ENCODE results near the gene NOL4L.

DNA sequence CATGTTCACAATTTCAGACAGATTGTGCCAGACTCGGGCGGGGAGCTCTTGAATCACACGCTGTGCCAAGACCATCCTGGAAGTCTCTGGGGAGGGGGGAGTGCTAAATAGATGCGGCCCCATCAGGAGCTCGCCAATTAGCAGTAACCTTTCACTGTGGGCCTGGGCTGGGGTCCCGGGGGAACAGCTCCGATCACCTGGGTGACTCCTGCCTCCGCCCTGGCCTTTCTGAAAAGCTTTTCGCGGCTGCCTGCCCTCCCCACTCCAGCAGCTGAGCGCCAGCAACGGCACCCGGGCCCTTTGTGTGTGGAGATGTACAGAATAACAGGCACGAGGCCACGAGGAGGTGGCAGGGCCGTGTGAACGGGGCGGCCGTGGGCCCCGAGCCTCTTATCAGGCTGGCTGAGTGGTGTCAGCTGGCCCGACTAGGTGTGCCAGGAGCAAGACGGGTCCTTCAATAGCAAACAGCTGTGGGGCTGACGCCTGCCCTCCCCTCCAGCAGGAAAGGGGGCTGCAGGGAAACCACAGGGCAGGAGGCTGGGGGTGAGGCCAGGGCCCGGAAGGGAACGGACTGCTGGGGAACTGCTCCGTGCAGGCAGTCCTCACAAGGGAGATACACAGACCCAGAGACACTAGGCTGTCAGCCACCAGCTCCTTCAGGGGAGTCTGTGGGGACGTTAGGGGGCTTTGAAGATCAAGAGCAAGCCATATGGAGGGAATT lies 56.8 kb downstream of the NOL4L start:
- TF ChIP-seq, protein P1, sequence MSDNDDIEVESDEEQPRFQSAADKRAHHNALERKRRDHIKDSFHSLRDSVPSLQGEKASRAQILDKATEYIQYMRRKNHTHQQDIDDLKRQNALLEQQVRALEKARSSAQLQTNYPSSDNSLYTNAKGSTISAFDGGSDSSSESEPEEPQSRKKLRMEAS (IDR thresholded peaks at IDR 0.05; ENCODE audit: insufficient read depth, insufficient read length), result no peak
- TF ChIP-seq POLR2A (IDR thresholded peaks at IDR 0.05; ENCODE audit: low read depth, low read length) (no peak), CTCF (IDR thresholded peaks at IDR 0.05; ENCODE audit: extremely low read depth in 1 of 2, insufficient read depth in 1 of 2, low read depth in 1 of 2, low read length in 2 of 2) (no peak), POLR2AphosphoS5 (IDR thresholded peaks at IDR 0.05; ENCODE audit: insufficient read depth, low read depth, low read length) (no peak), FOS (IDR thresholded peaks at IDR 0.05; ENCODE audit: borderline replicate concordance, insufficient read depth, low read length) (no peak), EZH2 (IDR thresholded peaks at IDR 0.05; ENCODE audit: borderline replicate concordance, low read depth, low read length, severe bottlenecking) (no peak), JUN (IDR thresholded peaks at IDR 0.05; ENCODE audit: borderline replicate concordance, insufficient read depth, insufficient read length, low read depth) (no peak)

Data from endothelial cell of umbilical vein (primary cell).